OCI-LY1 (cell line): ENCODE results near the gene TPO.

Experiments used
- CTCF ChIP-seq: fragments of 200-600 bp; sonication (generic), shearing (Covaris generic); IDR thresholded peaks from 2 replicates; pipeline ENCODE4 v1.5.1; 2017; ENCODE audit warnings: mild to moderate bottlenecking, antibody characterized with exemption, low read length, moderate library complexity, mixed read lengths
- EZH2 ChIP-seq: fragments of 200-600 bp; sonication (generic), shearing (Covaris generic); IDR thresholded peaks from 2 replicates; pipeline ENCODE4 v1.8.0; 2017; ENCODE audit warnings: borderline replicate concordance, mixed run types, mild to moderate bottlenecking, antibody characterized with exemption, low read length, moderate library complexity, mixed read lengths

- TF ChIP-seq CTCF = no peak
- no peak for TF ChIP-seq EZH2
Measured at GRCh38 chr2:1556776-1557466, 143.7 kb downstream of the TPO start.
